Tongue (tissue), 2 donors: ENCODE measurements around the gene CEBPE. TPM values are rescaled to one million over a fixed set of nuclear protein-coding genes. Genes with fewer than 3 reads are reported as not detected.

ENCODE experiments used
- DNase-seq: peaks from one replicate; pipeline ENCODE4 v3.0.0-alpha.2; 2015
- total RNA-seq: library from RNA; depleted of rRNA; stranded (reverse); fragments of >200 nt; gene quantifications from one replicate; pipeline ENCODE4 v1.2.3, GENCODE V29; 2014

The CEBPE gene
- not detected for total RNA-seq

DNA sequence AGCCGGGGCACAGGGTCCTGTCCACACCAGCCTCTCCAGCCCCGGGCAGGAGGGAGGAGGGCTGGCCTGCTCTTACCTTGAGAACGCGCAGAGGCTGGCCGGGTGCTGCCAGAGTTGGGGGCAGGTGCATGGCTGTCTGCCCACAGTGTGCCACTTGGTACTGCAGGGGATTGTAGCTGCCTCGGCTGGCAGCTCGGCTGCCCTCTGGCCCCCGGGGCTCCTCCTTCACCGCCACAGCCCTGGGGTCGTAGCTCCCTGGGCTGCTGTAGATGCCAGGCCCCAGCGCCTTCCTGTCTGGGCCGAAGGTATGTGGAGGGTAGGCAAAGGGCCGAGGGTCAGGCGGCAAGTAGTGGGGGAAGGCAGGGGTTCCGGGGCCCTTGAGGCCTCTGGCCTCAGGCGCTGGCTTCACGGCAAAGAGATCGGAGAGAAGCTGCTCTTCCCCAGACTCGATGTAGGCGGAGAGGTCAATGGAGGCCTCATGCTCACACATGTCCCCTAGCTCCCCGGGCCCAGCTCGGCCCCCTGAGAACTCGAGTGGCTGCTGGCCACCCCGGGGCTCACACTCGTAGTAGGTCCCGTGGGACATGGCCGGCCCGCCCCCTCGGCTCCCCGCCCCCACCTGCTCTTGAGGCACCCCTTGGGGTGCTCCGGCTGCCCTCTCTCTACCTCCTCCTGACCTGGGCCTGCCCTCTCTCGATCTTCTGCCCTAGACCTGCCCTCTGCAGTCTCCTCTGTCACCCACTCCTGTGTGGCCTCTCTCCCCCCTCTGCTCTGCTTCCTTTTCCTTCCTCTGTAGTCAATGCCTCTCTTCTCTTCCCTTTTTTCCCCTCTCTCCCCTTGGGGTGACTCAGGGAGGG is at the start of gene CEBPE:
CEBPE (minus strand) TSS at position 750 of the 857 bp plus-strand sequence; CDS start at position 586, 164 bp downstream.
- DNase-seq = no peak

- peak; percentile 86 for DNase-seq
These were observed 49.2 kb upstream of the CEBPE start for GRCh38 chr14:23168246-23168645.

DNA sequence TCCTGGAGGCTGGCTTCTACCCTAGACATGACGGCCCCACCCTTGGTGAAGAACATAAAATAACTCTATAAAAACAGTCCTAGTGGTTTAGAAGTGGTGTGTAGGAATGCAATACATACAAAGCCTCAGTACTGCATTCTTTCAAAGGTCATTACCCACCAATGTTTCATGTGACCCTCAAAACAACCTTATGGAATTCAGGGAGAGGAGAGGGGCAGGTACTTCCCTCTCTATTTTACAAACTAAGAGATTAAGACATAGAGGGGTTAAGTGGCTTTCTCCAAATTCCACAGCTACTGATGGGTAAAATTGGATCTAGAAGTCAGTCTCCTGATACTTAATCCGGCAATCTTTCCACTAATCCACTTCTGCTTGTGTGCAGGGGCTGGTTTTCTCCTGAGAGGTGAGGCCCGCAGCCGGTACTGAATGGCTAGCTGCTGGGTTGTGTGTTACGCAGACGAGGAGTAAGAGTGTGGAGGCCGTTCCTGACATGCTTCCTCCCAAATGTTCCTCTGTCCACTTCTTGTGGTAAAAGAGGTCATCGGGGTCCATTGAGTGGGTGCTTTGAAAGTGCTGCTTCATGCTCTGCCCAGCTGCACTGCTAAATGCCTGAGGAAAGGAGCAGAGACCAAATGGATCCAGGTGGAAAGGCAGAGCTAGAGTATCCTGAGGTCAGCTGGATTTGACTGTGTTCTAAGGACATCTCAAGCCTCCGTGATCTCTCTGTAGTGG is 48.2 kb upstream of the CEBPE start:
- DNase-seq = no peak

DNA sequence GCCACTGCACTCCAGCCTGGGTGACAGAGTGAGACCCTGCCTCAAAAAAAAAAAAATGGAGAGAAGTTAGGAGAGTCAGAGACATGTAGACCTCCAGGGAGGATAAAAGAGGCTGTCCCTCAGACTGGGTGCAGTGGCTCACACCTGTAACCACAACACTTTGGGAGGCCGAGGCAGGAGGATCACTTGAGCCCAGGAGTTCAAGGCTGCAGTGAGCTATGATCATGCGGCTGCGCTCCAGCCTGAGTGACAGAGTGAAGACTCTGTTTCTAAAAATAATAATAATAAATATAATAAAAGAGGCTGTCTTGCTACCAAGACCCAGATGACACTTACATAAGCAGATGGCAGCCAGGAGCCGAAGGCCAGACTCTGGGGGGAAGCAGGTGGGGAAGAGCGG is 45.9 kb upstream of the CEBPE start:
- DNase-seq = no peak

GRCh38 chr14:23164250-23164649 is 45.2 kb upstream of the CEBPE start:
- no peak for DNase-seq

DNA sequence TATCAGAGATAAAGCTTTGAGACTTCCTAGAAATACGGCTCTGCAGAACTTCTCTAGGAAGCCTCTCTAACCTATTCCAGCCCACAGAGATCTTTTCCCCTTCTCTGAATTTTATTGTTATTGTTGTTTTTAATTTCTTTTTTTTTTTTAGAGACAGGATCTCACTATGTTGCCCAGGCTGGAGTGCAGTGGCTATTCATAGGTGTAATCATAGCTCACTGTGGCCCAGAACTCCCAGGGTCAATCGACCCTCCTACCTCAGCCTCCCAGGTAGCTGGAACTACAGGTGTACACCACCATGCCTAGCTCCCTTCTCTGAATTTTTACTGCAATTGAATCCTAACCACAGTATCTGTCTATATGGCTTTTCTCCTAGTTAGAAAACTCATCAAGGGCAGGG is 44.8 kb upstream of the CEBPE start:
- no peak for DNase-seq

DNA sequence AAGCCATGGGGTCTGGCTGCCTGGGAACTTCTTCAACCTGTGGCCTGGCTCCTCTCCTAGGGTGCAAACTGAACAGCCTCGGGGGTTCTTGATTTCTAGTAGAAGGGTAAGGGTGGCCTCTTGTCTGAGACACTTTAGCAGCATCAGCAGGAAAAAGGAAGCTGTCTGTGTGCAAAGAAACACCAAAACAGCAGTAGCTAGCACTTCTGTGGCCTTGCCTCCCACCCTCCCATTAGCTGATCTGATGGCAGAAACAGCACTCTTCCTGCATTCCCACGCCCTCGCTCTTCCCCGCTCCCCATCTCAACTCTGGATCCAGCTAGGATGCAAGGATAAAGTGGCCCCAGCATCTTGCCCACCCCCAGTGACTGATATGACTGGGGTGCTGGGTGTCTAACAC is 43.7 kb upstream of the CEBPE start:
- DNase-seq = no peak

DNA sequence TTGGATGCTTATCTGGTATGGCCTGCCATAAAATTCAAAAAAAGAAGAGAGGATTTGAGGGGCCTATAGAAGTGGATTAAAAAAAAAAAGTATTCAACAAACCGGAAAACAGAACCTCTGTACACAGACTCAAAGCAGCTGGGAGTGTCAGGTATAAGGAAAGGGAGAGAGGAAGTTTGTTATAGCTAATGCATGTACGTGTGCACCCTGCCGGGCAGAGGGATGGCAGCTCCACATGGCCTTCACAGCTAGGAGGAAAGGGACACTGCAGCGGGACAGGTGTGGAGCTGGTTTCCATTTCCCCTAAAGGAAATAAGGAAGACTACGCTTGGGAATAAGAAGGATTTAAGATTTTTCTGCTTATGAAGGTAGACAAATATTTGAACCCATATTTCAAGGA is 43.0 kb upstream of the CEBPE start:
- DNase-seq = no peak

- peak; percentile 60 for DNase-seq
These were observed 42.0 kb upstream of the CEBPE start for GRCh38 chr14:23160924-23161522.

GRCh38 chr14:23159532-23159931 is 40.5 kb upstream of the CEBPE start:
- no peak for DNase-seq

GRCh38 chr14:23158779-23159178 is 39.7 kb upstream of the CEBPE start:
- DNase-seq = no peak

DNA sequence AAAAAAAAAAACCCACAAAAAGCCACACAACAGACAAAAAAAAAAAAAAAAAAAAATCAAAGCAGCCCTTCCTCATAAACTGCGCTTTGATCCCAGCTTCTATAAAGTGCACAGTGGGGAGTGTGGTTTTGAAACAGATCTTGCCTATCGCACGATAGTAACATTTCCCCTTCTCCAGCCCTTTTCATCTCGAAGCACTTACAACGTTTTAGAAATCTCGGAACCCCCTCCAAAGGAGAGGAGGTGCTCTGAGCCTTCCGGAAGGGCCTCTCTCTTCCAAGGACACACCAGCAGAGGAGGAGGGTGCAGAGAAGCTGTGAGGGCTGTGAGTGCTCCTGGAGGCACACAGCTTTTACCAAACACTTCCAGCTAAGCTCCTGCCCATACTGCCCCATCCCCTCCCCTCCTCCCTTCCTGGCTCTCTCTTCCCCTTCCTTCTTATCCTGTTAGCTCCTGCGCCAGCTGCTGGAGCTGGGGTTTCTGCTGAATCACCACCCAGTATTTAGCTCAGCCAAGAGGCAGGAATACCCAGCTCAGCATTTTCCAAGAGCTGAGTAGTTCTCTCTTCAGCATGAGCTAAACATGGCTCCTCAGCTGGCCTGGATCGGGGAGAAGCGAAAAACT is 36.0 kb upstream of the CEBPE start:
- DNase-seq = peak; percentile 86

GRCh38 chr14:23153851-23154796 is 35.1 kb upstream of the CEBPE start:
- peak; percentile 82 for DNase-seq

- no peak for DNase-seq
These were observed 32.3 kb upstream of the CEBPE start for GRCh38 chr14:23151342-23151741.

DNA sequence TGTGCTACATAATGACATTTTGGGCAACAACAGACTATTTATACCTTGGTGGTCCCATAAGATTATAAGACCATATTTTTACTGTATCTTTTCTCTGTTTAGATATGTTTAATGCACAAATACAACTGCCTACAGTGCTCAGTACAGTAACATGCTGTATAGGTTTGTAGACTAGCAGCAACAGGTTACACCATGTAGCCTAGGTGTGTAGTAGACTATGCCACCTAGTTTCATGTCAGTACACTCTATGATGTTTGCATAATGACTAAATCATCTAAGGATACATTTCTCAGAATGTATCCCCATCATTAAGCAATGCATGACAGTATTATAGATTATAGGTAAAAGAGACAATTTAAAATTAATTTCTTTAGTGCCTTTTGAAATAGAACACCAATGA is 30.7 kb upstream of the CEBPE start:
- DNase-seq = no peak

DNA sequence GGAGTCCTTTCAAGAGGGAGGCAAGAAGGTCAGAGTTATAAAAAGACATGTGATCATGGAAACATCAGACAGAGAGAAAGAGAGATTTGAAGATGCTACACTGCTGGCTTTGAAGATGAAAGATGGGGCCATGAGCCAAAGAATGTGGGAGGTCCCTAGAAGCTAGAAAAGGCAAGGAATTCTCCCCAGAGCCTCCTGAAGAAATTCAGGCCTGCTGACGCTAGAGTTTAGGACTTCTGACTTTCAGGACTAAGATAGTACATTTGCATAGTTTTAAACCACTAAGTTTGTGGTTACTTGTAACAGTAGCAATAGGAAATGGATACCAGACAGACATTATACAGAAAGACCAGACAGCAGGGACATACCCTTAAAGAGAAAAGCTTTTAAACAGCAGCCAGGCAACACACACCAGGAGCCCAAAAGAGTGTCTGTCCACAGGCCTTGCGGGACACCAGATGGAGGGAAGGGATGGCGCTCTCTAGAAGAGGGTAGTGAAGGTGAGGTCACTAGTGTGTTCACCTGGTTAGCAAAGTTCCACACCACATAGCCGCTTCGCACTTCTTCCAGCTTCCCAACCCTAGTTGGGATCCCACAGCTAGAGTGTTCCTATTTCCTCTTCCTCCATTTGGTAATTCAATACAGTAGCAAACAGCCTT is 29.7 kb upstream of the CEBPE start:
- DNase-seq = no peak

GRCh38 chr14:23147676-23148075 is 28.6 kb upstream of the CEBPE start:
- DNase-seq = peak; percentile 45

DNA sequence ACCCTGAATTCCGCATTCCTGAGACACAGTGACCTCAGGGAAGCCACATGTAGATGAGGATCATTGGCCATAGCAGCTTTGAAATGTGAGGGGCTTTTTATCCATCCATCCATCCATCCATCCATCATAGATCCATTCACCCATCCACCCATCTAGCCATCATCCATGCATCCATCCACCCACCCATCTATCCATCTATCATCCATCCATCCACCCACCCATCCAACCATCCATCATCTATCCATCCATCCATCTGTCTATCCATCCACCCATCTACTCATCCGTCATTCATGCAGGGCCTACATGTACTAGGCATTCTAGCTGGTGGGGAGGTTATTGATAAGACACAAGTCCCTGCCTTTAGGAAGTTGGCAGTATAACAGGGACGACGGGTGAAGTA is 27.9 kb upstream of the CEBPE start:
- no peak for DNase-seq

DNA sequence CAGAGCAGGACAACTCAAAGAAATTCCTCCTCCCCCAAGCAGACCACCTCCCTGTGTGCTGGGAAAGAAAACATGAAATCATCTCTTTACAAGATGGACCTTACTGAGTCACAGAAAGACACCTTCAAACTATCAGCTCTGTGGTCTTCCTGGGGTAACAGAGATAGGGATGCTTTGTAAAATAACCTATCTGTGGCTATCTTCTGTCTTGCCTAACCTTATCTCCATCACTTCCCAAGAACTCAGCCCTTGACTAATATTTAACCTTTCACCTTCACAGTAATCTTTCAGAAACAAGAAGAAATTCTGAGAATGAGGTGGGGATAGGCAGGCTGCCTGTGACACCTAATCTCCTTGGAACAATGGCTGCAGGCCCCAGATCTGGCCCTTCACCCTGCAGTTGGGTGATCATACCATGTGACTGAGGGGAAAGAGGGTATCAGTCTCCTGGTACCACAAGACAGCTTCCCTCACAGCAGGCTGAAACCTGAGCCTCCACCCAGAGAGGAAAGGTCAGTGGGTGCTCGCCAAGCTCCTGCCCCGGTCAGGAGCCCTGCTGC is 27.4 kb upstream of the CEBPE start:
- no peak for DNase-seq

GRCh38 chr14:23145794-23146350 is 26.8 kb upstream of the CEBPE start:
- DNase-seq = no peak
